Measurements from ENCODE around the gene RHOG.
"Not testable (repeated sequence)": the region's sequence is repeated elsewhere in the genome, so short reads cannot be mapped to it uniquely, and the experiment has no call there.

Gene RHOG

GRCh38 chr11:3807909-3808860 lies 32.6 kb downstream of the RHOG start, which contains the start of gene PGAP2:
TSS of gene PGAP2 (plus strand) at chr11:3808560. CDS start at chr11:3811260, 2,700 bp downstream.
- DNase-seq, result no peak

- DNase-seq, result no peak
Measured at GRCh38 chr11:3803726-3804495, 36.8 kb downstream of the RHOG start.

- no peak for DNase-seq
Measured at GRCh38 chr11:3802011-3802790, 38.6 kb downstream of the RHOG start.

- DNase-seq, result no peak
Measured at GRCh38 chr11:3799873-3800272, 40.9 kb downstream of the RHOG start.

DNA sequence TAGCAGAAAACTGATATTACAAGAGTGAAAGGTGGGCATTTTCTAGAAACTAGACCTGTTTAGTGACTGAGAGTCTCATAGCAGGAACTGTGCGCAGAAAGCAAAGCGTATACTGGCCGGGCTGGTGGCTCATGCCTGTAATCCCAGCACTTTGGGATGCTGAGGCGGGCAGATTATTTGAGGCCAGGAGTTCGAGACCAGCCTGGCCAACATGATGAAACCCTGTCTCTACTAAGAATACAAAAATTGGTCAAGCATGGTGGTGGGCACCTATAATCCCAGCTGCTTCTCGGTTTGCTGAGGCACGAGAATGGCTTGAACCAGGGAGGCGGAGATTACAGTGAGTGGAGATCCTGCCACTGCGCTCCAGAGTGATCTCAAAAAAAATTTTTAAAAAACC lies 41.6 kb downstream of the RHOG start:
- no peak for DNase-seq

- DNase-seq, result peak; percentile 99
Measured at GRCh38 chr11:3797329-3798090, 43.2 kb downstream of the RHOG start, which contains the start of gene NUP98. TSS of gene NUP98 (minus strand) at chr11:3797554. CDS start at chr11:3782117, 15,437 bp downstream.

GRCh38 chr11:3796801-3797328 lies 43.9 kb downstream of the RHOG start:
- DNase-seq, result no peak

DNA sequence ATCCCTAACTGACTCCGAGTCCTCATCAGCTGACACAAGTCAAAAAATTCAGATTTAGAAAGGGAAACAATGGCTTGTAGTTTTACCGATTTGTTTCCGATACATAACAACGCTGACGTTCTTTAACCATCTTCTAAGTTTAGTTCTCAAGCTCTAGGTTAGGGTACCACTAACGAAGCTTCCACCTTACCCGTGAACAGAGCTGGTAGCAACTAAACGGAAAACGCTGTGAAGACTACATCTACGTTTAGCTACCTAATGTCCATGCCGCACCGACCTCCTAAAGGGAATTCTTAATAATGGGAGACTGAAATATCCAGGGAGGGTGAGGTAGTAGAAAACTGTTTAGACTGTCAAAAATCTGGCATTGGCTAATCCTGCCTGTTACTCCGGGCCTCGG lies 44.4 kb downstream of the RHOG start:
- DNase-seq, result no peak

DNA sequence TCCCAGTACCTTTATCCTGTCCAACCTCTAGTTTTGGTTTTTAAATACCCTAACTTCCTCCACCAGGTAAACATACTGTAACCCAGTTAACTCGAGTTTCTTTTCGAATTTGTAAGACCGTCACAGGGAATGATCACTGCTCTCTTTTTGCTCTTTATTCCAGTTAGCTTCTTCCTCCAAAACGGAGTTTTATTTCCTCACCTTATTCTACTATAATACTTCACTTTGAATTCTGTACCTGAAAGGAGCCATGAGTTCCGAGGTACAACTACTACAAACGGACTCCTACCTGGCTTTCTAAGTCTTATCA lies 44.8 kb downstream of the RHOG start:
- DNase-seq, result no peak

DNA sequence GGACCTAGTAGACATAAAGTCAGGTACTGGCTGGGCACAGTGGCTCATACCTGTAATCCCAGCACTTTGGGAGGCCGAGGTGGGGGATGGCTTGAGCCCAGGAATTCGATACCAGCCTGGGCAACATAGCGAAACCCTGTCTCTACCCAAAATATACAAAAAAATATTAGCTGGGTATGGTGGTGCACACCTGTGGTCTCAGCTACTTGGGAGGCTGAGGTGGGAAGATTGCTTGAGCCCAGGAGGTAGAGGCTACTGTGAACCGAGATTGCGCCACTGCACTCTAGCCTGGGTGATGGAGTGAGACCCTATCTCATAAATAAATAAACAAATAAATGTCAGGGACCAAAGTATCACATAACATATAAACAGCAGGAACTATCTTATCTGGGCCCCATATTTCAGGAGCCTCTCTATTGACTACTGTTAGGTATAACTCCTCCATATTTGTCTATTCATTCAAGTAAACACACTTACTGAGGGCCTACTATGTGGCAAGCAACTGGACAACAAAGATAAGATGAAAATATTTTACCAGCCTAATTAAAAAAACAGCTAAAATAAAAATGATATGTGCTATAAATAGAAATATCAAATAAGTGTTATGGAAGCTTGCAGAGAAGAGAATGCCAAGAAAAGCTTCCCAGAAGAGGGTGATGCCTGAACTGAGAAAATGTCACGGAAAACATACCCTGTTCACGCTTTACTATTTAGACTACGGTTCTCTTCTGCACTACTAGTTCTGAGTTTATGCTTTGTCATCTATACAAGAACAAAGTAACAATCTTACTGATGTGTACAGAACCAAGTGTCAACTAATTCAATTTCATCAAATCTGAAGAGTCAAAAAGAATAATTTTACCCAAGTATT lies 45.4 kb downstream of the RHOG start:
- no peak for DNase-seq

- DNase-seq, result not testable (repeated sequence)
Measured at GRCh38 chr11:3794387-3794786, 46.4 kb downstream of the RHOG start.

DNA sequence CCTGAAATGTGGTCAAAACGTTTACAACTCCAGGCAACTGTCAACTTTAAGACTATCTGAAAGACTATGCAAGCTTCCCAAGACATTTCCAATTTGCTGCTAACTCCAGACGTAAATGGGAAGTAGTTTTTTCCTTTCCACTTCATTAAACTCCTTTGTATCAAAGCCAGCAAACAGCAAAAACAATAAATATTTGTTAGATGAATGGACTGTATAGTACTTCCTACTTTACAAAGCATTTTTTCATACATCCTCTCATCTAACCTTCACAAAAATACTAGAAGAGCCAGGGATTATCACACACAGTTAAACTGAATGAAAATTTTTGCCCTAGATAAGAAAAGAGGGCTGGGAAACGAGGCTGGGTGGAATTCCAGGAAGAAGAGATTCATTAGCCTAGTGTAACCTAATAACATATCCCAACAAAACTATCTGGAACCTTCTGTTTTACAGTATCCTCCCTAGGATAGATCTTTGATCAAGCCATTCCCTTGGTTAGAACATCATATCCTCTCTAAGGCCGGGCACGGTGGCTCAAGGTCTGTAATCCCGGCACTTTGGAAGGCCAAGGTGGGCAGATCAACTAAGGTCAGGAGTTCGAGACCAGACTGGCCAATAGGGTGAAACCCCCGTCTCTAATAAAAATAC lies 53.9 kb downstream of the RHOG start:
- no peak for DNase-seq

GRCh38 chr11:3783611-3784010 lies 57.1 kb downstream of the RHOG start:
- DNase-seq, result no peak

GRCh38 chr11:3782963-3783362 lies 57.8 kb downstream of the RHOG start:
- no peak for DNase-seq

- no peak for DNase-seq
Measured at GRCh38 chr11:3781423-3781822, 59.3 kb downstream of the RHOG start.

All from NCI-H446 treated with DMSO at 0.1 percent for 48 hours (cell line).